ENCODE data around the gene ATF6.

ATF6 gene

GRCh38 chr1:161970036-161970435 lies 203.9 kb downstream of the ATF6 start:
- no peak for TF ChIP-seq CTCF (IDR thresholded peaks at IDR 0.05; ENCODE audit: extremely low read depth, missing control alignments)
- no peak for DNase-seq (ENCODE audit: low spot score)

- DNase-seq (ENCODE audit: low spot score) = no peak
- TF ChIP-seq CTCF (IDR thresholded peaks at IDR 0.05; ENCODE audit: extremely low read depth, missing control alignments) = no peak
These were observed 204.5 kb downstream of the ATF6 start for GRCh38 chr1:161970633-161971032.

GRCh38 chr1:161972828-161973227 lies 206.7 kb downstream of the ATF6 start:
- DNase-seq (ENCODE audit: low spot score) = no peak
- no peak for TF ChIP-seq CTCF (IDR thresholded peaks at IDR 0.05; ENCODE audit: extremely low read depth, missing control alignments)

- no peak for DNase-seq (ENCODE audit: low spot score)
These were observed 208.1 kb downstream of the ATF6 start for GRCh38 chr1:161973924-161974845.

GRCh38 chr1:161978011-161978790 lies 212.1 kb downstream of the ATF6 start:
- DNase-seq (ENCODE audit: low spot score) = no peak
- no peak for TF ChIP-seq CTCF (IDR thresholded peaks at IDR 0.05; ENCODE audit: extremely low read depth, missing control alignments)

More at GRCh38 chr1:161973924-161974845, 208.1 kb downstream of the ATF6 start:
- no peak for TF ChIP-seq CTCF (IDR thresholded peaks at IDR 0.05; ENCODE audit: extremely low read depth, missing control alignments)

GRCh38 chr1:161981126-161981525 lies 215.0 kb downstream of the ATF6 start:
- no peak for DNase-seq (ENCODE audit: low spot score)
- no peak for TF ChIP-seq CTCF (IDR thresholded peaks at IDR 0.05; ENCODE audit: extremely low read depth, missing control alignments)

All from GM20000 (cell line).